ENCODE results near the gene CYFIP2. TPM values are rescaled to one million over a fixed set of nuclear protein-coding genes. Genes with fewer than 3 reads are reported as not detected.

Gene CYFIP2
- total RNA-seq, 1 donor from 2014 or later: 96.8 TPM

DNA sequence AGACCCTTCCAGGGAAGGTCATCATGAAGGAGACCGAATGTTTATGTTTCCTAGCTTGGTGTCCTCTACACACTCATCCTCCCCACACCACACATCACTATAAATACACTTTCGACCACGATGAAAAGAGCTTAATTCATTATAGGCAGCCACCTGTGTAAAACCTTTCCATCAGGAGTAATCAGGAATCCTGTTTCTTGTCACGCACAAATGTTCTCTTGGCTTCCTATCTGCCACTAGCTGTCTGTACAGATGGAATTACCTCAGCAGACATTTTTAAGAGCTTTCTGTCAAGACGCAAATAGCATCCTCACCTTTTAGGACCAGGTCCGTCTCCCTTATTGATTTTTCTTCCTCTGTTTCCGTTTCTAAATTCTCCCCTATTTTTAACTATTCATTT lies 79.1 kb downstream of the CYFIP2 start:
- peaks cover 28% of the 10 kb centered on the region for H3K36me3 Mint-ChIP-seq (ENCODE audit: low read depth, unreplicated experiment)
- no peak overlapping the region for H3K27ac ChIP-seq (ENCODE audit: low read depth, low read length)
- H3K4me1 ChIP-seq (ENCODE audit: insufficient read depth, low read length): no peaks in the 10 kb centered on the region
- H3K36me3 ChIP-seq (ENCODE audit: insufficient read depth, low read length): no peaks in the 10 kb centered on the region
- H3K9me3 Mint-ChIP-seq (ENCODE audit: unreplicated experiment): no peaks in the 10 kb centered on the region
- no peaks in the 10 kb centered on the region for H3K27me3 ChIP-seq (ENCODE audit: insufficient read depth, low read length)
- no peaks in the 10 kb centered on the region for H4K20me1 ChIP-seq (ENCODE audit: insufficient read depth, low read length)
- no peak for TF ChIP-seq EZH2 (IDR thresholded peaks at IDR 0.05; ENCODE audit: insufficient read depth, low read length)
- TF ChIP-seq, protein P1, sequence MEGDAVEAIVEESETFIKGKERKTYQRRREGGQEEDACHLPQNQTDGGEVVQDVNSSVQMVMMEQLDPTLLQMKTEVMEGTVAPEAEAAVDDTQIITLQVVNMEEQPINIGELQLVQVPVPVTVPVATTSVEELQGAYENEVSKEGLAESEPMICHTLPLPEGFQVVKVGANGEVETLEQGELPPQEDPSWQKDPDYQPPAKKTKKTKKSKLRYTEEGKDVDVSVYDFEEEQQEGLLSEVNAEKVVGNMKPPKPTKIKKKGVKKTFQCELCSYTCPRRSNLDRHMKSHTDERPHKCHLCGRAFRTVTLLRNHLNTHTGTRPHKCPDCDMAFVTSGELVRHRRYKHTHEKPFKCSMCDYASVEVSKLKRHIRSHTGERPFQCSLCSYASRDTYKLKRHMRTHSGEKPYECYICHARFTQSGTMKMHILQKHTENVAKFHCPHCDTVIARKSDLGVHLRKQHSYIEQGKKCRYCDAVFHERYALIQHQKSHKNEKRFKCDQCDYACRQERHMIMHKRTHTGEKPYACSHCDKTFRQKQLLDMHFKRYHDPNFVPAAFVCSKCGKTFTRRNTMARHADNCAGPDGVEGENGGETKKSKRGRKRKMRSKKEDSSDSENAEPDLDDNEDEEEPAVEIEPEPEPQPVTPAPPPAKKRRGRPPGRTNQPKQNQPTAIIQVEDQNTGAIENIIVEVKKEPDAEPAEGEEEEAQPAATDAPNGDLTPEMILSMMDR (IDR thresholded peaks at IDR 0.05; ENCODE audit: insufficient read depth, low read depth, low read length): no peak
- no peak overlapping the region for H3K9ac ChIP-seq (ENCODE audit: low read length)
- FAIRE-seq (no peak), DNase-seq (ENCODE audit: low read depth) (no peak)
- no peak overlapping the region for H3K4me3 ChIP-seq (ENCODE audit: insufficient read depth, low read depth, low read length)
- no peaks in the 10 kb centered on the region for H3K4me1 Mint-ChIP-seq (ENCODE audit: low read depth, unreplicated experiment)
- no peak overlapping the region for H3K27ac Mint-ChIP-seq (ENCODE audit: unreplicated experiment)
- H3K4me2 ChIP-seq (ENCODE audit: low read length): no peak overlapping the region
- H3K4me3 Mint-ChIP-seq (ENCODE audit: unreplicated experiment): no peak overlapping the region
- H3K9me3 ChIP-seq (ENCODE audit: insufficient read depth, low read depth, low read length): no peaks in the 10 kb centered on the region
- H2AFZ ChIP-seq (ENCODE audit: low read depth, low read length): no peak overlapping the region
- no peaks in the 10 kb centered on the region for H3K79me2 ChIP-seq (ENCODE audit: insufficient read depth, low read length)
- no peaks in the 10 kb centered on the region for H3K27me3 Mint-ChIP-seq (ENCODE audit: low read depth, unreplicated experiment)

DNA sequence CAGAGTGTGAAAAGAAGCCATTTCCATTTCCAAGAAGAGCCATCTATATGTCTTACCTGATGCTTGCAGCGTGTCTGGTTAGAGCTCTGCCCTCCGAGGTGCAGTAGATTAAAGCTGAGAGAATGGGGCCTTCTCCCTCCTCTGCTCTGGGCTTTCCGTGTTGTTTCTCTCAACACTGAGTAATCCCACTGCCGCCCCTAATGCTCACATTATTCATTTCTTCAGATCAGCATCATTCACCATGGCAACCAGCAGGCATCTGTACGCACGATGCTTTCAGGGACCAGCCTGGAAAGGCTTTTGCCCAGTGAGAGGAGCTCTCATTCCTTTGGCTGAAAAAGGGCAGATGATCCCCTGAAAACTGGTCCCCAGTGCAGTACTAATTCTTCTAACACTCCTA lies 79.6 kb downstream of the CYFIP2 start:
- no peaks in the 10 kb centered on the region for H3K79me2 ChIP-seq (ENCODE audit: insufficient read depth, low read length)
- Mint-ChIP-seq H3K9me3 (ENCODE audit: unreplicated experiment) (no peaks in the 10 kb centered on the region), H3K27me3 (ENCODE audit: low read depth, unreplicated experiment) (no peaks in the 10 kb centered on the region), H3K36me3 (ENCODE audit: low read depth, unreplicated experiment) (peaks cover 26% of the 10 kb centered on the region), H3K4me3 (ENCODE audit: unreplicated experiment) (no peak overlapping the region), H3K4me1 (ENCODE audit: low read depth, unreplicated experiment) (no peaks in the 10 kb centered on the region), H3K27ac (ENCODE audit: unreplicated experiment) (no peak overlapping the region)
- H3K27ac ChIP-seq (ENCODE audit: low read depth, low read length): no peak overlapping the region
- no peak overlapping the region for H3K4me2 ChIP-seq (ENCODE audit: low read length)
- H3K4me1 ChIP-seq (ENCODE audit: insufficient read depth, low read length): no peaks in the 10 kb centered on the region
- no peaks in the 10 kb centered on the region for H4K20me1 ChIP-seq (ENCODE audit: insufficient read depth, low read length)
- no peak overlapping the region for H2AFZ ChIP-seq (ENCODE audit: low read depth, low read length)
- TF ChIP-seq, protein P1 (IDR thresholded peaks at IDR 0.05; ENCODE audit: insufficient read depth, low read depth, low read length): no peak
- TF ChIP-seq EZH2 (IDR thresholded peaks at IDR 0.05; ENCODE audit: insufficient read depth, low read length): no peak
- H3K4me3 ChIP-seq (ENCODE audit: insufficient read depth, low read depth, low read length): no peak overlapping the region
- H3K36me3 ChIP-seq (ENCODE audit: insufficient read depth, low read length): no peaks in the 10 kb centered on the region
- no peaks in the 10 kb centered on the region for H3K9me3 ChIP-seq (ENCODE audit: insufficient read depth, low read depth, low read length)
- H3K9ac ChIP-seq (ENCODE audit: low read length): no peak overlapping the region
- DNase-seq (ENCODE audit: low read depth): no peak
- no peak for FAIRE-seq
- no peaks in the 10 kb centered on the region for H3K27me3 ChIP-seq (ENCODE audit: insufficient read depth, low read length)

- H3K27me3 ChIP-seq (ENCODE audit: insufficient read depth, low read length): no peaks in the 10 kb centered on the region
- DNase-seq (ENCODE audit: low read depth) (no peak), FAIRE-seq (no peak)
- no peak overlapping the region for H2AFZ ChIP-seq (ENCODE audit: low read depth, low read length)
- H3K27me3 Mint-ChIP-seq (ENCODE audit: low read depth, unreplicated experiment): no peaks in the 10 kb centered on the region
- no peak overlapping the region for H3K27ac ChIP-seq (ENCODE audit: low read depth, low read length)
- no peaks in the 10 kb centered on the region for H3K36me3 ChIP-seq (ENCODE audit: insufficient read depth, low read length)
- no peak for TF ChIP-seq EZH2 (IDR thresholded peaks at IDR 0.05; ENCODE audit: insufficient read depth, low read length)
- TF ChIP-seq, protein P1 (IDR thresholded peaks at IDR 0.05; ENCODE audit: insufficient read depth, low read depth, low read length): no peak
- no peaks in the 10 kb centered on the region for H4K20me1 ChIP-seq (ENCODE audit: insufficient read depth, low read length)
- H3K9ac ChIP-seq (ENCODE audit: low read length): no peak overlapping the region
- no peaks in the 10 kb centered on the region for H3K4me1 Mint-ChIP-seq (ENCODE audit: low read depth, unreplicated experiment)
- no peak overlapping the region for H3K4me3 Mint-ChIP-seq (ENCODE audit: unreplicated experiment)
- H3K4me1 ChIP-seq (ENCODE audit: insufficient read depth, low read length): no peaks in the 10 kb centered on the region
- H3K4me2 ChIP-seq (ENCODE audit: low read length): no peak overlapping the region
- H3K27ac Mint-ChIP-seq (ENCODE audit: unreplicated experiment): no peak overlapping the region
- H3K36me3 Mint-ChIP-seq (ENCODE audit: low read depth, unreplicated experiment): peaks cover 22% of the 10 kb centered on the region
- no peaks in the 10 kb centered on the region for H3K9me3 Mint-ChIP-seq (ENCODE audit: unreplicated experiment)
- no peaks in the 10 kb centered on the region for H3K9me3 ChIP-seq (ENCODE audit: insufficient read depth, low read depth, low read length)
- no peaks in the 10 kb centered on the region for H3K79me2 ChIP-seq (ENCODE audit: insufficient read depth, low read length)
- H3K4me3 ChIP-seq (ENCODE audit: insufficient read depth, low read depth, low read length): no peak overlapping the region
These were observed 81.6 kb downstream of the CYFIP2 start for GRCh38 chr5:157347301-157348048.
